Peyer's patch (tissue), 4 donors: ENCODE measurements around the gene YIPF4.

ENCODE experiments used
- POLR2A ChIP-seq, 2 donors: fragments of 450-650 bp; IDR thresholded peaks; one replicate each; pipeline ENCODE4 v1.5.1; 2017; ENCODE audit warnings: antibody characterized with exemption in 2 of 2, mild to moderate bottlenecking in 2 of 2, moderate library complexity in 2 of 2
- TF ChIP-seq, protein P1 (sequence below), 6 experiments: fragments of 450-650 bp in 4 of 6; fragments of 200-600 bp in 2 of 6; sonication (generic) in 1 of 6; IDR thresholded peaks; one replicate each; pipeline ENCODE4 v1.5.1; 2017 to 2019; ENCODE audit warnings: antibody characterized with exemption in 6 of 6, mild to moderate bottlenecking in 3 of 6, moderate library complexity in 1 of 6

GRCh38 chr2:32360416-32360815, 82.7 kb downstream of the YIPF4 start:
- TF ChIP-seq, protein P1, sequence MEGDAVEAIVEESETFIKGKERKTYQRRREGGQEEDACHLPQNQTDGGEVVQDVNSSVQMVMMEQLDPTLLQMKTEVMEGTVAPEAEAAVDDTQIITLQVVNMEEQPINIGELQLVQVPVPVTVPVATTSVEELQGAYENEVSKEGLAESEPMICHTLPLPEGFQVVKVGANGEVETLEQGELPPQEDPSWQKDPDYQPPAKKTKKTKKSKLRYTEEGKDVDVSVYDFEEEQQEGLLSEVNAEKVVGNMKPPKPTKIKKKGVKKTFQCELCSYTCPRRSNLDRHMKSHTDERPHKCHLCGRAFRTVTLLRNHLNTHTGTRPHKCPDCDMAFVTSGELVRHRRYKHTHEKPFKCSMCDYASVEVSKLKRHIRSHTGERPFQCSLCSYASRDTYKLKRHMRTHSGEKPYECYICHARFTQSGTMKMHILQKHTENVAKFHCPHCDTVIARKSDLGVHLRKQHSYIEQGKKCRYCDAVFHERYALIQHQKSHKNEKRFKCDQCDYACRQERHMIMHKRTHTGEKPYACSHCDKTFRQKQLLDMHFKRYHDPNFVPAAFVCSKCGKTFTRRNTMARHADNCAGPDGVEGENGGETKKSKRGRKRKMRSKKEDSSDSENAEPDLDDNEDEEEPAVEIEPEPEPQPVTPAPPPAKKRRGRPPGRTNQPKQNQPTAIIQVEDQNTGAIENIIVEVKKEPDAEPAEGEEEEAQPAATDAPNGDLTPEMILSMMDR (IDR thresholded peaks at IDR 0.05): no peak
- no peak for TF ChIP-seq POLR2A (IDR thresholded peaks at IDR 0.05)
